ENCODE measurements around the gene STK26.
"Not testable (repeated sequence)": the region's sequence is repeated elsewhere in the genome, so short reads cannot be mapped to it uniquely, and the experiment has no call there.

The STK26 gene

DNA sequence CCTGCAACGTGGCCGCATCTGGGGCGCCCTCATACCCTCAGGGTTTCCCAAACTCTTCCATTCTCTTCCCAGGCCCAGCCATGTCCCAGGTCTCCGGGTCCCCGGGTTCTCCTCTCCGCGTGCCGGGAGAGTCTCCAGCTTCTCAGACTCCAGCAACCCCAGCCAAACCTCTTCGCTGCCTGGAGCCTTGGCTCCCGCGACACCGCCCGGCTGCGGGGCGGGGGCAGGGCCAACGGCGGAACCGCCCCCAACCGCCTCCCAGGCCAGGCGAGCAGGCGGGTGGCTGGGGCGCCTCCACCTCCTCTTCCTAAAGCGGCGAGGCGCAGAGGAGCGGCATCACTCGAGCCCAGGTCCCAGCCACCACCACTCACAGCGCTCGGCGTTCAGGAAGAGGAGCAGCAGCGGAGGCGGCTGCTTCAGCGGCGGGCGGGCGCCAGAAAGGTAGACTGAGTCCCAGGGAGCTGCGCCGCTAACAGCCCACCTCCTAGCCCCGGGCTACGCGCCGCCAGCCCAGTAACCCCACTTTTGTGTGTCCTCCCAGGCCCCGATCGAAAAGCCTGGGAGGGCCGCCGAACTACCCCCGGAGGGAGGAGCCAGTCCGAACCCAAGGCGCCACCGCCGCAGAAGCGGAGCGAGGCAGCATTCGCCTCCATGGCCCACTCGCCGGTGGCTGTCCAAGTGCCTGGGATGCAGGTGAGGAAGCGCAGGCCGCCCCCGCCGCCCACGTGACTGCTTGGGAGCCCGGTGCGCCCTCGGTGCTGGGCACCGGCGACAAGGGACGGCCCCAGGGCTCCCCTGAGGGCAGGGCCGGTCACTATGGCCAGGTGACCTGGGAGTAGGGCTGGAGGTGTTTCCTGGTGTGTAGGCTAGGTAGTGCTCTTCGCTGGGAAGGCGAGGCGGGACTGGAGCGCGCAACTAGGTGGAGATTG lies at the start of gene STK26:
Gene STK26 (plus strand): TSS at position 336 of the 929 bp plus-strand sequence. CDS start 316 bp downstream, at position 652.
- DNase-seq (ENCODE audit: low read depth): peak; percentile 31

DNA sequence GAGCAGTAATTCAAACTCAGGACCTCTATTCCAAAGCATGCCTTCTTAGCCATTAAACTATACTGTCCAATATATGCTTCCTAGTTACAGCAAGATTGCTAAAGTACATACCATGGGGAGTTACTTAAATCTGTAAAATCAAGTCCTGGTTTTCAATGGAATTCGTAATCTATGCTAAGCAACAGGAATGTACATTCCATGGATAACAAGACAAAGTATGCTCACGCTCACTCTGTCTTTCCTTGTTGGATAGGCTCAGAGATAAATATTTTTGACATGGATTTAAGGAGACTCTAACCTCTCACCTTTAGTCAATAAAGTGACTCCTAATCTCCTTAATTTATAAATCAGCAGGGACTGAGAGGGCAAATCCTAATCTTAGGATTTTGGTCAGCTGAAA lies 47.3 kb upstream of the STK26 start:
- no peak for DNase-seq (ENCODE audit: low read depth)

DNA sequence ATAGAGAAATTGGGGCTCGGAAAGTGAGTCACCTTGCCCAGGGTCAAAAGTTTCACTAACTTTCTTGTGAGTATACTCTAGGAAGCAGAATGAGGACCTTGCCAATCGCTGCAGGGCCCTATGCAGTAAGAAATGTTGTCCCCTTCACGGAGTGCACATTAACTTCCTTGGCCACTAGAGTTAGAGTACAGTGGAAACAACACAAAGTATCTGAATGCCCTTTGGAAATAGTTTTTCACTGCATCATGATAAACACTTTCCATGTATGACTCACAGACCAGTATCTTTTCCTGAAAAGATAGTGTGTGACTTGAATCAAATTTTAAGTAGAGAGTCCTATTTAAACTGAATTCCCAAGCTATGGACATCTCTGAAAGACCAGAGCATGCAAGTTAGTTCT lies 45.5 kb upstream of the STK26 start:
- DNase-seq (ENCODE audit: low read depth): no peak

DNA sequence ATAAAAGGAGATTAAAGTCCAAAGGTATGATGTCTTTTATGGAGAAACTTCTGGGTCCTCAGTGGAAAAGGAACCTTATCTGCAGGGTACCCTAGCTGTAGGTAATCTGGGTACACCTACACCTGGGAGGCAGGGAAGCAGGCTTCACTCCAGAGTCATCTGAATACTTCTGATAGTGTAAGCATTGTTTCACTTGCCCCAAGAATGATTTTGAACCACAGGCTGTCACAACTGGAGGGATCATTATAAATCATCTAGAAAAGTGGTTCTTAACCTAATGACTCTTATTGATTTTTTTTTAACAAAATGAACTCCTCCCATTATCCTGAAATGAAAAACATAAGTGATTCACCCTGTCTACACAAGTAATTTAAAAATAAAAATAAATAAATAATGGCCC lies 44.0 kb upstream of the STK26 start:
- DNase-seq (ENCODE audit: low read depth): no peak

GRCh38 chrX:131985526-131986049 lies 37.5 kb upstream of the STK26 start:
- no peak for DNase-seq (ENCODE audit: low read depth)

DNA sequence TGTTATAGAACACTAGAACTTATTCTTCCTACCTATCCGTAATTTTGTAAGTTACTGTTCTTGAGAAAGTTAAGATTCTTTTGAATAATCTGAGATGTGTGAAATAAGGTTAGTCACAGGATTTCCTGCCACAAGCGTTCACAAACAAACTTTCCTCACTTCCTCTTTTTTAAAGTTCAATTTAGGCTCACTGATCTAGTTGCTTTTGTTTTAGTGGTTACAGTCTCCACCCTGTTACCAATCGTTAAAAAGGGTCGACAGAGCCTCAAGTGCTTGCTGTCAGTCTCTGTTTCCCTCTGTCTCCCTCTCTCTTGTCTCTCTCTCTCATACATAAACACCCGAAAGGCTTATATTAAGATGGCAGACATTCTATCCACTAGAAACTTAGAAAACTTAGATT lies 35.9 kb upstream of the STK26 start:
- DNase-seq (ENCODE audit: low read depth): no peak

GRCh38 chrX:131988236-131988635 lies 34.9 kb upstream of the STK26 start:
- no peak for DNase-seq (ENCODE audit: low read depth)

GRCh38 chrX:132001127-132001526 lies 22.0 kb upstream of the STK26 start:
- no peak for DNase-seq (ENCODE audit: low read depth)

- DNase-seq (ENCODE audit: low read depth): no peak
Observed at GRCh38 chrX:132004728-132005127, 18.4 kb upstream of the STK26 start.

DNA sequence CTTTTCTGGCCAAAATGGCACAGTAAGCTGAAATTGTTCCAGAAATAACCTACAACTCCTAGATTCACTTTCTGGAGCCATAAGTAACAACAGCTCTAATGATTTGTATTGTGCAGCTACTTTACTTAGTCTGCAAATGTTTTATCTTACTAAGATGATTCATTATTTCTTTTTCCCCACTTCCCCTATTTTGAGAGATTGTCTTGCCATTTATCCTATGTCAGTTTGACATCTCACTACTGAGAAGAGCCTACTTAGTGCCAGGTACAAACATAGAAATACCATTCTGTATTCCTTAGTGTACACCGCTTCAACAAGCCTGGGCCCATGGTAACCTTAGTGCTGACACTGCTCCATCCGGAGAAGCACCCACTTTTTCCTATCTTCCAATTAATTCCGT lies 13.8 kb upstream of the STK26 start:
- DNase-seq (ENCODE audit: low read depth): no peak

DNA sequence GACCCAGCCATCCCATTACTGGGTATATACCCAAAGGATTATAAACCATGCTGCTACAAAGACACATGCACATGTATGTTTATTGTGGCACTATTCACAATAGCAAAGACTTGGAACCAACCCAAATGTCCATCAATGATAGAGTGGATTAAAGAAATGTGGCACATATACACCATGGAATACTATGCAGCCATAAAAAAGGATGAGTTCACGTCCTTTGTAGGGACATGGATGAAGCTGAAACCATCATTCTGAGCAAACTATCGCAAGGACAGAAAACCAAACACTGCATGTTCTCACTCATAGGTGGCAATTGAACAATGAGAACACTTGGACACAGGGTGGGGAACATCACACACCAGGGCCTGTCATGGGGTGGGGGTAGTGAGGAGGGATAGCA lies 12.9 kb upstream of the STK26 start:
- not testable (repeated sequence) for DNase-seq (ENCODE audit: low read depth)

- no peak for DNase-seq (ENCODE audit: low read depth)
Observed at GRCh38 chrX:132015875-132016274, 7.2 kb upstream of the STK26 start.

DNA sequence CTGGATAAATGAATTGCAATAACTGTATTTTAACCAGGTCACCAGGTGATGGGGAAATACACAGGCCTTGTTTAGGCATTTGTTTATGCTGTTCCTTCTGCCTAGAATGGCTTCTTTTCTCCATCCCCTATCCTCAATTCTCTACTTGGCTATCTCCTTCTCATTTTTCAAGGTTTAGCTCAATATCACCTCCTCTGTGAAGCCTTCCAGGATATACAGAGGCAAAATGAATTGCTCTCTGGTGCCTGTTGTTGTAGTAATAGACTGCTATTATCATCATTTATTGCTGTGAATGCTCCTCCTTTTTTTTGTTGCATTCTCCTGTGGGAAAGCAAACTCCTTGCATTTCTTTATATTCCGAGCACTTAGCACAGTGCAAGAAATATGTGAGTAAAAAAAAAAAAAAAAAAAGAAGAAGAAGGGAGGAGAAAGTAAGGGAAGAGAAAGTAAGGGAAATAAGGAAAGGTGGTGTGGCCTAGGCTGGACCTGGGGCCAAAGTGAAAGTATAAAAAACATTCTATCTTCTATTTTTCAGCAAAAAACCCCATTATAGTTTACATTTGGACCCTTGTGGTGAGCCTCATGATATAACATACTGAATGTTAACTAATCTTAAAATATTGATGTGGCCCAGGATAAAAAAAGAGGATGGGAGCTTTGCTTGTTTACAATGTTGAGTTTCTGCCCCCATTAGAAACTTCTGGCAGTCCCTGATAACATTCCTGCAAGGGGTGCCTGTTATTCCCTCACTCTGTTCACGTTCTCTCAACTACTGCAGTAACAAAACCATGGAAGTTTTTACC lies 6.3 kb upstream of the STK26 start:
- no peak for DNase-seq (ENCODE audit: low read depth)

DNA sequence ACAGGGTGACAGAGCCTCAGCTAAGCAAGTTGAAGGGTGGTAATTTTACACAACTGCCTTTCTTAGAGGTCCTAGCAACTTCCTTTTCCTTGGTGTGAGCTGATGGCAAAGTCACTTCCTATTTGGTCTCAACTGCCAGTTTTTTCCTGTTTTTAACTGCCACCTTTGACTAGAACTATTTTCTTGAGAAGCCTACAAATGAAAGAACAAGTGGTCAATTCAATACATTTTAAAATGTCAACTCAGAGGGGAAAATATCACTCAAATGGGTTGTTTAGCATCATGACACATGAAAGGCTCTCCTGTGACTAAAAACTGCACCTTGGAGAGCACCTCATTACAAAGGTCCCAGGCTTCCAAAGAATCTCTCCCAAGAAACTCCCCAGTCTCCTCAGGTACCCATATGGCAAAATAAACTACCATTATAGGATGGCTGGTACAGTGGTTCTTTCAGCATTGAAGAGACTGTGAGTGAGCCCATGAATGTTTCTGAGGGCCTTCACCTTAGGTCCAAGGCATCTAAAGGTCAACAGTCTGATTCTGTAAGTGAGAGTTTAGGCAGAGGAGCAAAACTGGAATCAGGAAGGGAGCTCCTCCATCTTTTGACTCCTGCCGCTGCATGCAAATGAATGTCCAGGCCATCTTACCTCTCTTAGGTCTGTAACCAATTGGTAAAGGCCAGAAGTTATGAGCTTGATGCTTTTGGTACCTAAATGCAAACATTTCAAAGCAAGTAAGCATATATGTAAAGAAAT lies 5.5 kb upstream of the STK26 start:
- DNase-seq (ENCODE audit: low read depth): no peak

DNA sequence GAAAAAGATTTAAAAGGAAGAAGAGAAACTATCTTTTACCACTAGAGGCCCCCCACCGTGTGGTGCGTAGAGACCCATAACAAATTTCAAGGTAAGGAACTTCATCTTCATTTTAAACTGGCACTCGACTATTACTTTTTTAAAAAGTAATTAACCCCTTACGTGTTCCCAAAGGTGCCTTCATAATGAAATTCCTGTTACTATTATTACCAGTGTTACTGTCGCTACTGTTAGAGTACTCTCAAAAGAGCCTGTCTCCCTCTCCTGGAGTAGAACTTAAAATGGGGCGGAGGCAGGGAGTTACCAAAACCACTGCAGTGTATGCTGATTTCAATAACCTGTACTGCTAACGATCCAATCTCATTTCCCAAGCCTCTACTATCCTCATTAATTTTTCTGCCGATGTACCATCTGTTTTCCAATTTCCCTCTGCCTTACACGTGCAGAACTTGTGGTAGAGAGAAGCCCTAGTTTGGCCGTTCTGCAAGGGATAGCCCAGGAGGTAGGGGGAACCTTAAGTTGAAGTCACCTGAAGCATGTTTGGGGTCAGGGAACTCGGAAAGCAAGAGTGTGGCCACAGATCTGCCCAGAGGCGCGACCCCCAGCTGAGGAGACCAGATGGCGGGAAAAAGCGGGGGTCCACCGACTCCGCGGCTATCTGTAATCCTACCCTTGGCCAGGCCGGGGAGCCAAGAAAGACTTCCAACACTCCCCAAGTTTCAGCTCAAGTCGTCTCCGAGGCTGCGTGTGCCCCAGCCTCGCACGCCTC lies 720 bp upstream of the STK26 start:
- no peak for DNase-seq (ENCODE audit: low read depth)

DNA sequence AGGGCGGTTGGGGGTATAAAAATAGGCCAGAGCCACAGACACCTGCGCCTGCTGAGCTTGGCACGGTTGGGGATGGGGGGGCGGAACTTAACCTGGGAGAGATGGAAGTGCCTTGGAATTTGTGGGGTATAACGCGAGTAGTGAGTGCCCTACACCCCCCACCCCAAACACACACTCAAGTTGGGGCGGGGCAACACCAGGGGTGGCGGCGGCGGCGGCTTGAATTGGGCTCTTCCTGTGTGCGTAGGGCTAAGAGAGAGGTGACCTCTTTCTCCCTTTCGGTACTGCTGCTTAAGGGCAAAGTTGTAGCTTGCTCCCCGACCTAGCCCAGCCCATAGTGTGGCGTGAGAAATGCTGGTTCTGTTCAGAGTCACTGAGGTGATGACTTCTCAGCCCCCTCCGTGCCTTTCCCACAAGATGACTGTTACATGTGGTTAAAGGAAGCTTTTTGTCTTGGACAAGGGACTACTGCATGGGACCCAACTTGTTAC lies 839 bp downstream of the STK26 start:
- DNase-seq (ENCODE audit: low read depth): no peak

GRCh38 chrX:132025041-132025440 lies 1.9 kb downstream of the STK26 start:
- no peak for DNase-seq (ENCODE audit: low read depth)

GRCh38 chrX:132030264-132030663 lies 7.2 kb downstream of the STK26 start:
- DNase-seq (ENCODE audit: low read depth): no peak

GRCh38 chrX:132031867-132032266 lies 8.8 kb downstream of the STK26 start:
- no peak for DNase-seq (ENCODE audit: low read depth)

DNA sequence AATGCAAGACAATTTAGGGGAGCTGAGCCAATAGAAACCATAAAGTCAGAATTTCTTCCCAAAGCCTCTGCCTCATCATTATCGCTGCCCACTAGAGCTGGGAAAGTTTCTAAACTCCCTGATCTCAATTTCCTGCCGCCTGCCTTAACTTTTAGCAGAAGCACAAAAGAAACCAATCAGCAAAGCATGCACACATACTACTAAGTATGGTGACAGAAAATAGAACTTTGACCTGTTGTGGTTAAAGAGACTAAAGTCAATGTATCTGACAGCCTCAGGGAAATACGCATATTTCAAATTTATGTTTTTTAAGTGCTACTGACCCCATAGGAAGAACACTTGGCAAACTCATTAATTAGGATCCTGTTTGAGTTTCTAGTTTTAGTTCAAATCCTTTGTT lies 10.1 kb downstream of the STK26 start:
- DNase-seq (ENCODE audit: low read depth): no peak

- DNase-seq (ENCODE audit: low read depth): no peak
Observed at GRCh38 chrX:132034648-132035047, 11.5 kb downstream of the STK26 start.
